Measurements from ENCODE around the gene AOC3.
"Not testable (repeated sequence)": the region's sequence is repeated elsewhere in the genome, so short reads cannot be mapped to it uniquely, and the experiment has no call there.

The AOC3 gene

GRCh38 chr17:42898147-42898811, 47.3 kb downstream of the AOC3 start:
- TF ChIP-seq CTCF (conservative IDR thresholded peaks at IDR 0.05) (no peak), ZFX (IDR thresholded peaks at IDR 0.05) (no peak)
- H3K27ac ChIP-seq, result no peak overlapping the region

GRCh38 chr17:42899981-42900380, 49.0 kb downstream of the AOC3 start:
- not testable (repeated sequence) for H3K27ac ChIP-seq

- TF ChIP-seq ZFX (IDR thresholded peaks at IDR 0.05), result no peak
- TF ChIP-seq CTCF (conservative IDR thresholded peaks at IDR 0.05), result no peak
- H3K27ac ChIP-seq, result no peak within 1 kb of the TSS
Observed at GRCh38 chr17:42900460-42901331, 49.7 kb downstream of the AOC3 start, which contains the start of gene G6PC1. G6PC1 (plus strand) TSS chr17:42900799; CDS start chr17:42900877, 78 bp downstream.

GRCh38 chr17:42901535-42902229, 50.7 kb downstream of the AOC3 start:
- no peak overlapping the region for H3K27ac ChIP-seq
- TF ChIP-seq ZFX (IDR thresholded peaks at IDR 0.05), result no peak
- TF ChIP-seq CTCF (conservative IDR thresholded peaks at IDR 0.05), result no peak

- TF ChIP-seq ZFX (IDR thresholded peaks at IDR 0.05) (no peak), CTCF (conservative IDR thresholded peaks at IDR 0.05) (no peak)
- H3K27ac ChIP-seq, result no peak overlapping the region
Observed at GRCh38 chr17:42904110-42904469, 53.1 kb downstream of the AOC3 start.

- no peak for TF ChIP-seq CTCF (conservative IDR thresholded peaks at IDR 0.05)
- no peak for TF ChIP-seq ZFX (IDR thresholded peaks at IDR 0.05)
- no peak overlapping the region for H3K27ac ChIP-seq
Observed at GRCh38 chr17:42906772-42907446, 55.9 kb downstream of the AOC3 start.

All from C4-2B (cell line).